ENCODE data around the gene SPACA6. TPM values are rescaled to one million over a fixed set of nuclear protein-coding genes. Genes with fewer than 3 reads are reported as not detected.

SPACA6 gene
- total and polyA plus RNA-seq, 4 donors: 7.0 to 20.7 (median 14.8) TPM

- ATAC-seq (ENCODE audit: insufficient read depth, low FRiP score): no peak
- 58 to 70% methylated on average over 2 of the region's 2 CpGs for WGBS, 2 donors
- H3K4me3 ChIP-seq: no peak overlapping the region
These were observed 40.0 kb upstream of the SPACA6 start for GRCh38 chr19:51653162-51653561.

GRCh38 chr19:51654783-51655182 lies 38.3 kb upstream of the SPACA6 start:
- Histone ChIP-seq H3K9ac (ENCODE audit: insufficient read depth in 1 of 2, low read length in 2 of 2) (no peak overlapping the region), H3K27me3 (ENCODE audit: control insufficient read depth in 3 of 3, insufficient read depth in 3 of 3, low read length in 2 of 3) (no peaks in the 10 kb centered on the region), H3K4me1 (ENCODE audit: control insufficient read depth in 5 of 5, insufficient read depth in 5 of 5, low read length in 5 of 5) (peaks cover 0 to 1% (median 0%) of the 10 kb centered on the region in 5 donors), H3K4me3 (no peak overlapping the region), H3K9me3 (ENCODE audit: control insufficient read depth in 4 of 4, insufficient read depth in 3 of 4, low read length in 3 of 4) (no peaks in the 10 kb centered on the region), H3K27ac (ENCODE audit: low read depth in 1 of 2, low read length in 1 of 2) (no peak overlapping the region), H3K36me3 (ENCODE audit: control insufficient read depth in 4 of 4, insufficient read depth in 4 of 4, low read length in 4 of 4) (no peaks in the 10 kb centered on the region)
- DNase-seq (no peak), ATAC-seq (ENCODE audit: insufficient read depth, low FRiP score) (no peak)
- TF ChIP-seq CTCF (IDR thresholded peaks at IDR 0.05; ENCODE audit: control extremely low read depth, extremely low read depth): no peak
- WGBS, 2 donors: 58 to 65% methylated on average over 4 of the region's 4 CpGs

More at GRCh38 chr19:51653162-51653561, 40.0 kb upstream of the SPACA6 start:
- no peaks in the 10 kb centered on the region for H3K9me3 ChIP-seq (ENCODE audit: control insufficient read depth in 4 of 4, insufficient read depth in 3 of 4, low read length in 3 of 4)
- no peak for TF ChIP-seq CTCF (IDR thresholded peaks at IDR 0.05; ENCODE audit: control extremely low read depth, extremely low read depth)
- H3K27ac ChIP-seq (ENCODE audit: low read depth in 1 of 2, low read length in 1 of 2): no peak overlapping the region
- H3K27me3 ChIP-seq (ENCODE audit: control insufficient read depth in 3 of 3, insufficient read depth in 3 of 3, low read length in 2 of 3): no peaks in the 10 kb centered on the region
- H3K36me3 ChIP-seq (ENCODE audit: control insufficient read depth in 4 of 4, insufficient read depth in 4 of 4, low read length in 4 of 4): no peaks in the 10 kb centered on the region
- H3K9ac ChIP-seq (ENCODE audit: insufficient read depth in 1 of 2, low read length in 2 of 2): no peak overlapping the region
- DNase-seq: no peak
- H3K4me1 ChIP-seq (ENCODE audit: control insufficient read depth in 5 of 5, insufficient read depth in 5 of 5, low read length in 5 of 5): peaks cover 0 to 1% (median 0%) of the 10 kb centered on the region in 5 donors

GRCh38 chr19:51660975-51661600 lies 32.0 kb upstream of the SPACA6 start:
- Histone ChIP-seq H3K4me1 (ENCODE audit: control insufficient read depth in 5 of 5, insufficient read depth in 5 of 5, low read length in 5 of 5) (no peaks in the 10 kb centered on the region), H3K9me3 (ENCODE audit: control insufficient read depth in 4 of 4, insufficient read depth in 3 of 4, low read length in 3 of 4) (no peaks in the 10 kb centered on the region), H3K27me3 (ENCODE audit: control insufficient read depth in 3 of 3, insufficient read depth in 3 of 3, low read length in 2 of 3) (peaks cover 0 to 10% (median 5%) of the 10 kb centered on the region in 3 donors), H3K27ac (ENCODE audit: low read depth in 1 of 2, low read length in 1 of 2) (no peak overlapping the region), H3K4me3 (no peak overlapping the region), H3K9ac (ENCODE audit: insufficient read depth in 1 of 2, low read length in 2 of 2) (no peak overlapping the region), H3K36me3 (ENCODE audit: control insufficient read depth in 4 of 4, insufficient read depth in 4 of 4, low read length in 4 of 4) (no peaks in the 10 kb centered on the region)
- WGBS, 2 donors: 12 to 15% methylated on average over 9 to 10 of the region's 10 CpGs
- TF ChIP-seq CTCF (IDR thresholded peaks at IDR 0.05; ENCODE audit: control extremely low read depth, extremely low read depth): peak; percentile 44
- DNase-seq (peak; percentile 78 to 87 (median 86)), ATAC-seq (ENCODE audit: insufficient read depth, low FRiP score) (no peak)

- Histone ChIP-seq H3K9ac (ENCODE audit: insufficient read depth in 1 of 2, low read length in 2 of 2) (no peak overlapping the region), H3K4me3 (no peak overlapping the region), H3K4me1 (ENCODE audit: control insufficient read depth in 5 of 5, insufficient read depth in 5 of 5, low read length in 5 of 5) (no peaks in the 10 kb centered on the region), H3K27me3 (ENCODE audit: control insufficient read depth in 3 of 3, insufficient read depth in 3 of 3, low read length in 2 of 3) (peaks cover 0 to 10% (median 5%) of the 10 kb centered on the region in 3 donors), H3K27ac (ENCODE audit: low read depth in 1 of 2, low read length in 1 of 2) (no peak overlapping the region), H3K36me3 (ENCODE audit: control insufficient read depth in 4 of 4, insufficient read depth in 4 of 4, low read length in 4 of 4) (no peaks in the 10 kb centered on the region), H3K9me3 (ENCODE audit: control insufficient read depth in 4 of 4, insufficient read depth in 3 of 4, low read length in 3 of 4) (no peaks in the 10 kb centered on the region)
- WGBS, 2 donors: 48 to 66% methylated on average over 3 of the region's 3 CpGs
- TF ChIP-seq CTCF (IDR thresholded peaks at IDR 0.05; ENCODE audit: control extremely low read depth, extremely low read depth): no peak
- DNase-seq (no peak), ATAC-seq (ENCODE audit: insufficient read depth, low FRiP score) (no peak)
These were observed 29.5 kb upstream of the SPACA6 start for GRCh38 chr19:51663650-51664049.
